Fibroblast of lung (primary cell): ENCODE results near the gene ASTN1. TPM values are rescaled to one million over a fixed set of nuclear protein-coding genes. Genes with fewer than 3 reads are reported as not detected.

ENCODE experiments used
- DNase-seq, 2 donors: peaks; one replicate each; pipeline versions ENCODE4 v3.0.0 to v3.0.0-alpha.2; 2010; ENCODE audit warnings: low read depth in 2 of 2
- H2AFZ ChIP-seq: 2 replicates; pipeline ENCODE4 v1.5.1; 2012; ENCODE audit warnings: low read length, control low read depth, inconsistent platforms
- H3K27ac ChIP-seq: 2 replicates; pipeline ENCODE4 v1.5.1; 2011; ENCODE audit warnings: low read length, control low read depth; ENCODE audit not compliant: insufficient read depth
- H3K27me3 ChIP-seq: 2 replicates; pipeline ENCODE4 v1.5.1; 2011; ENCODE audit warnings: mild to moderate bottlenecking, low read length; ENCODE audit not compliant: control insufficient read depth, insufficient read depth
- H3K36me3 ChIP-seq: 2 replicates; pipeline ENCODE4 v1.5.1; 2011; ENCODE audit warnings: low read length; ENCODE audit not compliant: control insufficient read depth, insufficient read depth
- H3K4me1 ChIP-seq: 2 replicates; pipeline ENCODE4 v1.5.1; 2011; ENCODE audit warnings: low read length; ENCODE audit not compliant: control insufficient read depth, insufficient read depth; ENCODE audit errors: extremely low read depth
- H3K4me2 ChIP-seq: 2 replicates; pipeline ENCODE4 v1.5.1; 2011; ENCODE audit warnings: low read length, control low read depth; ENCODE audit not compliant: insufficient read depth; ENCODE audit errors: extremely low read depth
- H3K4me3 ChIP-seq, 4 experiments: fragments of 200-600 bp in 1 of 4; sonication (generic) in 1 of 4; replicated peaks in 1 of 4; 2 replicates each; pipeline ENCODE4 v1.5.1; 2011 to 2016; ENCODE audit warnings: low read length in 4 of 4, low read depth in 3 of 4, mild to moderate bottlenecking in 3 of 4, control low read depth in 2 of 4, inconsistent platforms in 1 of 4, mixed read lengths in 1 of 4; ENCODE audit not compliant: insufficient read depth in 1 of 4; ENCODE audit errors: control extremely low read depth in 1 of 4
- H3K79me2 ChIP-seq: 2 replicates; pipeline ENCODE4 v1.5.1; 2012; ENCODE audit warnings: mild to moderate bottlenecking, low read length, inconsistent platforms; ENCODE audit not compliant: control insufficient read depth, insufficient read depth
- H3K9ac ChIP-seq: 2 replicates; pipeline ENCODE4 v1.5.1; 2011; ENCODE audit warnings: mild to moderate bottlenecking, low read length, control low read depth; ENCODE audit not compliant: insufficient read depth
- H3K9me3 ChIP-seq: 2 replicates; pipeline ENCODE4 v1.5.1; 2012; ENCODE audit warnings: low read depth, low read length; ENCODE audit not compliant: control insufficient read depth, insufficient read depth
- H4K20me1 ChIP-seq: 2 replicates; pipeline ENCODE4 v1.5.1; 2011; ENCODE audit warnings: low read length; ENCODE audit not compliant: control insufficient read depth, insufficient read depth; ENCODE audit errors: extremely low read depth
- EZH2 ChIP-seq: IDR thresholded peaks from 2 replicates; pipeline ENCODE4 v1.5.1; 2012; ENCODE audit warnings: low read length, control low read depth, mild to moderate bottlenecking; ENCODE audit errors: missing control alignments
- polyA plus RNA-seq, 2 donors: library from polyadenylated mRNA; depleted of rRNA in 1 of 2; stranded (reverse) in 1 of 2; unstranded in 1 of 2; fragments of >200 nt; gene quantifications; 2 replicates each; pipeline ENCODE4 v1.2.1, GENCODE V29; 2011 to 2012; ENCODE audit warnings: missing spikeins in 1 of 2
- total RNA-seq: library from RNA; depleted of rRNA; stranded (reverse); fragments of >200 nt; gene quantifications from 2 replicates; pipeline ENCODE4 v1.2.1, GENCODE V29; 2014
- TF ChIP-seq, protein P1 (sequence below), 2 donors: IDR thresholded peaks in 1 of 2; conservative IDR thresholded peaks in 1 of 2; 1 replicate in 1 of 2; 2 replicates in 1 of 2; pipeline ENCODE4 v1.5.1; 2011 to 2012; ENCODE audit warnings: low read length in 2 of 2, control low read depth in 1 of 2, inconsistent platforms in 1 of 2, low read depth in 1 of 2, mild to moderate bottlenecking in 1 of 2

Gene ASTN1
- total and polyA plus RNA-seq, 2 donors (not counting 1 experiment from before 2014, with no cell fraction given) = 0.06 to 0.17 TPM

DNA sequence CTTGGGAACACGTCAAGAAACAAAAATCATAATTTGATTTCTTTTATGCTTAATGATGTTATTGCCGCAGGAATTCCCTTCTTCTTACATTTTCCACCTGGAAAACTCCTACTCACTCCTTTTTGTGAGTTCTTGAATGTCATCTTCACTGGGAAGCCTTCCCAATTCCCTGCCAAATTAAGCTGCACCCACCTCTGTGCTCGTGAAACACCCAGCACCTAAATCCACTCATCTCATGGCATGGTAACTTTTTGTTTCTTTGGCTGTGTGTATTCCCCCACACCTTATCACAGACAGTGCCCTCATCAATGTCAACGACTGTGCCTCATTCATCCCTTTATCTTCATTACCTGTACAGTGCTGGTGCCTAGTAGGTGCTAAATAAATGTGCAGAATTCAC is 45.6 kb downstream of the ASTN1 start:
- H3K27ac ChIP-seq = no peak overlapping the region
- no peak overlapping the region for H3K9ac ChIP-seq
- H3K9me3 ChIP-seq = no peaks in the 10 kb centered on the region
- no peak overlapping the region for H2AFZ ChIP-seq
- no peaks in the 10 kb centered on the region for H3K4me1 ChIP-seq
- no peak overlapping the region for H3K4me3 ChIP-seq
- no peaks in the 10 kb centered on the region for H3K36me3 ChIP-seq
- no peaks in the 10 kb centered on the region for H3K27me3 ChIP-seq
- no peaks in the 10 kb centered on the region for H3K79me2 ChIP-seq
- DNase-seq = no peak
- TF ChIP-seq, protein P1, sequence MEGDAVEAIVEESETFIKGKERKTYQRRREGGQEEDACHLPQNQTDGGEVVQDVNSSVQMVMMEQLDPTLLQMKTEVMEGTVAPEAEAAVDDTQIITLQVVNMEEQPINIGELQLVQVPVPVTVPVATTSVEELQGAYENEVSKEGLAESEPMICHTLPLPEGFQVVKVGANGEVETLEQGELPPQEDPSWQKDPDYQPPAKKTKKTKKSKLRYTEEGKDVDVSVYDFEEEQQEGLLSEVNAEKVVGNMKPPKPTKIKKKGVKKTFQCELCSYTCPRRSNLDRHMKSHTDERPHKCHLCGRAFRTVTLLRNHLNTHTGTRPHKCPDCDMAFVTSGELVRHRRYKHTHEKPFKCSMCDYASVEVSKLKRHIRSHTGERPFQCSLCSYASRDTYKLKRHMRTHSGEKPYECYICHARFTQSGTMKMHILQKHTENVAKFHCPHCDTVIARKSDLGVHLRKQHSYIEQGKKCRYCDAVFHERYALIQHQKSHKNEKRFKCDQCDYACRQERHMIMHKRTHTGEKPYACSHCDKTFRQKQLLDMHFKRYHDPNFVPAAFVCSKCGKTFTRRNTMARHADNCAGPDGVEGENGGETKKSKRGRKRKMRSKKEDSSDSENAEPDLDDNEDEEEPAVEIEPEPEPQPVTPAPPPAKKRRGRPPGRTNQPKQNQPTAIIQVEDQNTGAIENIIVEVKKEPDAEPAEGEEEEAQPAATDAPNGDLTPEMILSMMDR (conservative IDR thresholded peaks at IDR 0.05 in 1 of 2, IDR thresholded peaks at IDR 0.05 in 1 of 2; ENCODE audit: low read depth in 1 of 2, low read length in 2 of 2) = no peak
- no peak for TF ChIP-seq EZH2
- no peaks in the 10 kb centered on the region for H4K20me1 ChIP-seq
- no peak overlapping the region for H3K4me2 ChIP-seq

DNA sequence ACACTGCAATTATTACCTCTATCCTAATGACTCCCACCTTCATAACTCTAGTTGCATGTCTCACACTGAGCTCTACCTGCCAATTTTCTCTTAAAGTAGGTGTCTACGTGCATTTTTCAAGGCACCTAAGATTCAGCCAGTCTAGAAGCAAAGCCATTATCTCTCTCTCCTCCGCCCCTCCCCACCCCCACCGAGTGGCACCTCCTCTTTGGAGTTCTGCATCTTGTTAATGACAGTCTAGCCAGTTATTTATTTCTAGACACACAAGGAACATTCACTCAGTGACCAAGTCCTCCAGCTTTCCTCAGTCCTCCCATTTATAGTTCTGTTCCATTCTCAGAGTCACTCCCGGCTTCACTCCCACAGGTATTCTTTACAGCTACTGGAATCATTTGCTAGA is 47.6 kb downstream of the ASTN1 start:
- no peak for DNase-seq
- no peak overlapping the region for H3K4me3 ChIP-seq
- H3K9me3 ChIP-seq = no peaks in the 10 kb centered on the region
- H4K20me1 ChIP-seq = no peaks in the 10 kb centered on the region
- H3K27me3 ChIP-seq = no peaks in the 10 kb centered on the region
- TF ChIP-seq, protein P1 (conservative IDR thresholded peaks at IDR 0.05 in 1 of 2, IDR thresholded peaks at IDR 0.05 in 1 of 2; ENCODE audit: low read depth in 1 of 2, low read length in 2 of 2) = no peak
- no peak for TF ChIP-seq EZH2
- H3K4me1 ChIP-seq = no peaks in the 10 kb centered on the region
- H3K27ac ChIP-seq = no peak overlapping the region
- H3K79me2 ChIP-seq = no peaks in the 10 kb centered on the region
- H3K4me2 ChIP-seq = no peak overlapping the region
- no peaks in the 10 kb centered on the region for H3K36me3 ChIP-seq
- no peak overlapping the region for H2AFZ ChIP-seq
- no peak overlapping the region for H3K9ac ChIP-seq

DNA sequence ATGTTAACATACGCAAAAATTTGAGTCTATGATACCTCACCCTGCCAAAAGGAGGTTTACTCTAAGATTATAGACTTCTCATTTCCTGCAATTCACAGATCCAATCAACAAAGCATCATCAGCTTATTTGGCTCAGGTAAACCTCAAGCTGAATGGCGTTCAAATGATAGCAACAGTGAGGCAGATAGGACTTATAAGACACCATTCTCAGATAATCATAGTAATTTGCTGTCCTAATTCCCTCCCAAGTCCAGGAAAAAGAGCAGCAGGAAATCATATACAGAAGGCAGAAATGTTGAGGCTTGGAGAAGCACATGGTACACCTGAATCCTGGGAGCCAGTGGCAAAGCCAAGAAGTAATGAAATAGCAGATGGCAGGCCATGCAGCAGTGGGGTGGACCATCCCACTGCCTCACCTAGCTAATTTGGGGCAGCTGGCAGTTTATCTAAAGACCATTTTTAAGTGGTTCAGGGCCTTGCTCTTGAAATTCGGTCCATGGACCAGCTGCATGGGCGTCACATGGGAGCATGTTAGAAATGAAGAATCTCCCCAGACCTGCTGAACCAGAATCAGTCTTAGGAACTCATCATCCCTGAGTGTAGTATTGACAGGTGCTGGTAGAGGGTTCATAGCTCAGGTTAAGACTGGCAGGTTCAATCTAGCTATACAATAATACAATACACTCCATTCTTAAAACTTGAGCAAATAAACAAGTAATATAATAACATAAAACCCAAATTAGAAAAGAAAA is 57.7 kb downstream of the ASTN1 start:
- Histone ChIP-seq H3K4me1 (no peaks in the 10 kb centered on the region), H3K9me3 (no peaks in the 10 kb centered on the region), H3K27ac (no peak overlapping the region), H3K36me3 (no peaks in the 10 kb centered on the region), H3K4me3 (no peak overlapping the region), H2AFZ (no peak overlapping the region), H3K27me3 (no peaks in the 10 kb centered on the region), H3K4me2 (no peak overlapping the region), H3K9ac (no peak overlapping the region), H3K79me2 (no peaks in the 10 kb centered on the region), H4K20me1 (no peaks in the 10 kb centered on the region)
- no peak for TF ChIP-seq EZH2
- TF ChIP-seq, protein P1 (conservative IDR thresholded peaks at IDR 0.05 in 1 of 2, IDR thresholded peaks at IDR 0.05 in 1 of 2; ENCODE audit: low read depth in 1 of 2, low read length in 2 of 2) = no peak
- DNase-seq = no peak
